Measurements from ENCODE around the gene PDE6H.

PDE6H gene

DNA sequence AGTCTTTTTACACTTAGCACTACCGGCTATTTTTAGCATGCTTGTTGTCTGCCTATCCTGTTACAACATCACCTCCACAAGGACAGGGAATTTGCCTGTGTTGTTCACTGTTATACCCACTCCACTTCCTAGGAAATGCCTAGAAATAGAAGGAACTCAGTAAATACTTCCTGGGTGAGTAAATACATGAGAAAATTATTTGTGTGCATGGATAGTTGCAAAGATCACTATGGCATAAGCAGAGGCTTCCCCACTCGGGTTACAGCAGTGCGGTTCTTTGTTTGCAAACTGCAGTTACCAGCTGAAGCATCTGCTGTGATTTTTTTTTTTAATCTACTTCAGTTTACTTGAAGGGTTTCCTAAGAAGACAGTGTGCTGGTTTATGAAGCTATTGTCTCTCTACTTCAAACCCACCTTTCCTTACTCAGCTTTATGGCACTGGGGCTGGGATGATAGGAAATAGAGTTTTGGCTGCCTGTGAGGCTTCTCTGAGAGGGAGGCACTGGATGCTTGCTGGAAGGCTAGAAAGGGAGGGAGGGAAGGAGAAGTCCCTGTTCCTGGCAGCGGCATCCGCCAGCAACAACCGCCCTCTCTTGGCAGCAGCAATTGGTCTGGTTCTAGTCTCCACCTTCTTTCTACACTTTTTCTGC, 29.0 kb downstream of the PDE6H start:
- DNase-seq (ENCODE audit: low read depth in 2 of 2), result no peak

DNA sequence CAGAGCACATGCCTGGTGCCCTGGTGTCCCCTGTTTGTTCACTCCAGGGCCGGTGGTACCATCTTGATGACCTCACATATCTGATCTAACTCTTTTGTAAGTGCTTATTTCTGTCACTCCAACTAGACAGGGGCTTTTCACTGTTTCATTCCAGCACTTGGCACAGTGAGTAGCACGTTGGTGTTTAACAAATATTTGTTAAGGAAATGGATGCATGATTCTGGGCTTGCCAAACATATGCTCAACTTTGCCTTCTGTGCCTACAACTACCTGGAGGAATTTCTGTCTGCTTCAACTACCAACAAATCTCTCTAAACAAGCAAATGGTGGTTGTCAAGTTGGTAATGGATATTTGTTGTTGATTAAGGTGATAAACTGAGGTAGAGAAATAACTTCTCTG, 31.6 kb downstream of the PDE6H start:
- DNase-seq (ENCODE audit: low read depth in 2 of 2), result no peak

DNA sequence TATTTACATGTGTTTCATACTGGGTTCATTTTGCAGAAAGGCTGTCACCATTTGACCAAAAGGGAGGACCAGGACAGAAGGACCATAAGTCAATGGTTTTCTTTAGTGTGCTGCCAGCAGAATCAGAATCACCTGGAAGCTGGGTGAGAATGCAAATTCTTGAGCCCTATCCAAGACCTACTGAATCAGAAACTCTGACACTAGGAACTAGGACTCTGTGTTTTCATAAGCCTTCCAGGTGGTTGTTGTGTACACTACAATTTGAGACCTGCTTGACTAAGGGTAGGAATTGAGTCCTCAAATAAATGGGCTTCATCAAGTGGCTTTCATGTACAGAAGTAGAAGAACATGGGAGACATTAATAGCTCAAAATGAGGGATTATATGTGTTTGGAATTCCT, 32.2 kb downstream of the PDE6H start:
- no peak for DNase-seq (ENCODE audit: low read depth in 2 of 2)

DNA sequence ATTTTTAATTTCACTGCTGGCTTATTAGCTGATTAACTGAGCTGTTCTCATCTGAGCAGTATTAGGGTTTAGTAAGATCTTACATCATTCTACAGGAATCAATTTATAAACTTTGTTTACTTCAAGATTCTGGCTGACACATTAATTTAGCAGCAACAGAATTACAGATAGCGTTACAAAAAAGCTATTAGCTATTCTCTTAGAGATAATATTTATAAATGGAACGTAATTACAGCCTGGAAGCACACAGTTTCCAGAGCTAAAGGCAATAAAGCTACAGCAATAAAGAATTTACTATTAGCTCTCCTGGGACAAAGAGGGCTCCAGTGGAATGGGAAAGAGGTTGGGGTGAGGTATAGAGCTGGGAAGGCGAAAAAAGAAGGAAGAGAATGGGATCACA, 34.7 kb downstream of the PDE6H start:
- no peak for DNase-seq (ENCODE audit: low read depth in 2 of 2)

DNA sequence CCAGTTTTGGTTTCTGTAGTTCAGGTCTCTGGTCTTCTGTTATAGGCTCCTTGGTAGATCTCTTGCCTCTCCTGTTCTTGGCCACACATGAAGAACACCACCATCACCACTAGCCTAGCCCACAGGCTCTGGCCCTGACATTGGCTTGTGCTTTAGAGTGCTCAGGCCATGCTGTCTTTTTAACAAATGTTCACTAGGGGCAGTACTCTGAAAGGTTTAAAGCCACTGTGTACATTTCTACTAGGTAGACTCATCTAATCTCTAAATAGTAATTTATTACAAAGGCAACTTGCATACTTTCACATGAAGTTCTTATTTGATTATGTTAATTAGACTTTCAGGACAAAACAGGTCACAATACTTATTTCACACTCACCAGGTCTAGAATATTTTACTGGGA, 38.3 kb downstream of the PDE6H start:
- no peak for DNase-seq (ENCODE audit: low read depth in 2 of 2)

DNA sequence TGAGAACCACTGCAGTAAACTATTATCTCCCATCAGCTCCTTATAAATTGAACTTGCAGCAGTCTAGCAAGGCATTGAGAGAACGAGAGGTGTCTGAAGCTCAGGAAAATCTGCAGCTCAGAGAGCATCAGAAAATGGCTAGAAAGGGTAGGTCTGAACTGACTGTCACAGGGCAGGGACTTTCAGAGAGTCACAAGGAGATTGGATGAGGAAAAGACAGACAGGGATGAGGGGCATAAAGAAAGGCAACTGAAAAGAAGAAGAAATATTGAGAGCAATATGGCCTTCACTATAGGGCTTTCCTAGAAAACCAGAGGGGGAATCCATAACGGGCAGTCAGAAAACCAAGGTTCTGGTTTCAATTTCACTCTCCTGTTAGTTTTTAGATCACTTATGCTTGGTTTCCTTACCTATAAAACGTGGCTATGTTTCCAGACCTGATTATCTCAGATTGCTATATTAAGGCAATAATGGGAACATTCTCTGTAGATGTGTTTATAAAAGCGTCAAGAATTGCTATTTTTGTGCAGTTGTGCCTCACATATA, 40.9 kb downstream of the PDE6H start:
- DNase-seq (ENCODE audit: low read depth in 2 of 2), result no peak

DNA sequence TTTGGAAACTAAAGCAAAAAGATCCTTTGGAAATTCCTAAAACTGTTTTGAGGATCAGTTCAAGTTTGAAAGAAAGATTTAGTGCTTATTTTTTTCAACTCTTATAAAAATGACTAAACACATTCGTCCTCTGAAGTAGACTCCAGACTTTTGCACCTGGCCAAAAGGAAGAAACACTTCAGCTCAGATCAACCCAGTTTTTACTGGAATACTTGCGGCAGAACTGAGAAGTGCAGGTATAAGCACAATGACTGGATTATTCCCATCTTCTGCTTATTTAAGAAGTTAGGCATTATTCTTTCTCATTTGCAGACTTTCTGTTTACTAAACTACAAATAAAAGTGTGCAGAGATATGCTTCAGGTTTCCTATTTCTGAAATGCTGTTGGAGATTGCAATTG, 41.9 kb downstream of the PDE6H start:
- DNase-seq (ENCODE audit: low read depth in 2 of 2), result no peak

DNA sequence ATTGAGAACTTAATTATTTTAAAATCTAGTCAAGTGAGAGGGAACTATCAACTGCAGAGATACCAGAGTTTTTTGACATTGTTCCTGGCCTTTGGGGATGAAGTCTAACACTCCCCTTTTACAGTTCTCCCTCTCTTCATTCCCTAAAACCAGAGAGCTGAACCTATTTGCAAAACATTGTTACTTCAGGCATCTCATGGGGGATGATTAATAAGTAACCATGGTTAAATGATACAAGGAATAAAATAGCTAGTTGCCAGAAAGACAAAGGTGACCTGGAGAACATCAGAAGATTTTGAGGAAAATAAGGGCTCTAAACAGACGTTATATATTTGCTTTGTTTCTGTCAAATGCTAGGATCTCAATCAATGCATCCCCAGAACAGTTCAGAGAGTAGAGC, 42.3 kb downstream of the PDE6H start:
- no peak for DNase-seq (ENCODE audit: low read depth in 2 of 2)

DNA sequence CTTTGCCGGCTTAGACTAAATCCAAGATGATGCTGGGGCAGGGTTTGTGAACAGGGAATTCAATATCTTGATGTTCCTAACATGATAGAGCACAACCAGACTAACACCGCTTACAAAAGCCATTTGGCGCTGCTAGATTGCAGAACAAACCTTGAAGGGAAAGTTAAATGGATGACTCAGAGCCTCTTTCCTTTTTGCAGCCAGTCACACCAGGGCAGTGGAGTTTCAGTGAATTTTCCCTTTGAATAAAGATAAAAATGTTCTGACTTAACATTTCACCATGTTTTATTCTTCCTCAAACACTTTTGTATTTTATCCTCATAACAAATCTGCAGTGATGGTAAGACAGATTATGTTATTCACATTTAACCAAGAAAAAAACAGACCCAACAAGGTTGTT, 47.3 kb downstream of the PDE6H start:
- DNase-seq (ENCODE audit: low read depth in 2 of 2), result no peak

Measured in stimulated activated CD4-positive, alpha-beta T cell treated with anti-CD3 and anti-CD28 coated beads, Interleukin-1b, Interleukin-23, amount 100 ng/mL, for 1 hour (primary cell).